HCT116 (cell line): ENCODE data around the gene ITGAL. TPM values are rescaled to one million over a fixed set of nuclear protein-coding genes. Genes with fewer than 3 reads are reported as not detected.

ENCODE experiments used
- ATAC-seq: fragments of 200-7000 bp; cut with Tn5 transposase; 2 replicates; pipeline ENCODE4 v1.9.1; 2020; ENCODE audit warnings: mild to moderate bottlenecking, moderate library complexity
- BruUV-seq: library from RNA; stranded (reverse); fragments of 400-500 nt; replicated peaks from 2 replicates; lab custom pipeline; 2021; lab: Mats Ljungman, UMichigan
- CTCF ChIA-PET: fragments of 300-600 bp; sonication (Branson Sonifier 250); formaldehyde crosslinking; loops from one replicate; lab custom pipeline; 2021; ENCODE audit warnings: antibody characterized with exemption; lab: Charles Lee
- POLR2A ChIA-PET: fragments of 300-600, 350-600 bp; sonication (Branson Sonifier 250); formaldehyde crosslinking; loops from one replicate; lab custom pipeline; 2021; ENCODE audit warnings: antibody characterized with exemption; lab: Charles Lee
- RAD21 ChIA-PET, 2 experiments: fragments of 300-600 bp; sonication (Branson Sonifier 250); formaldehyde crosslinking; loops; one replicate each; lab custom pipeline; 2023; ENCODE audit warnings: low total read pairs in 2 of 2; ENCODE audit not compliant: uncharacterized antibody in 2 of 2, unreplicated experiment in 2 of 2, low non-redundant PET in 1 of 2; lab: Charles Lee
- DNase-seq: peaks from one replicate; pipeline ENCODE4 v3.0.0-alpha.2; 2010; ENCODE audit warnings: low read depth, low spot score
- H2AFZ ChIP-seq: fragments of 200-600 bp; shearing (Covaris generic), sonication (generic); 2 replicates; pipeline ENCODE4 v1.6.1; 2017; ENCODE audit warnings: low read depth, mixed run types, mixed read lengths, antibody characterized with exemption, low read length; ENCODE audit not compliant: poor library complexity, severe bottlenecking
- H3K27ac ChIP-seq: 2 replicates; pipeline ENCODE4 v1.5.1; 2012; ENCODE audit warnings: low read depth, low read length
- H3K27me3 ChIP-seq: fragments of 200-600 bp; sonication (generic); 2 replicates; pipeline ENCODE4 v1.6.1; 2016; ENCODE audit warnings: mixed run types, low read length, mixed read lengths; ENCODE audit not compliant: insufficient read depth
- H3K36me3 ChIP-seq, 2 experiments: fragments of 200-500 bp in 1 of 2; fragments of 200-600 bp in 1 of 2; sonication (Bioruptor generic) in 1 of 2; sonication (generic) in 1 of 2; 2 replicates each; pipeline versions ENCODE4 v1.5.1 to v1.6.1; 2014 to 2016; ENCODE audit warnings: low read length in 2 of 2, inconsistent platforms in 1 of 2, mixed read lengths in 1 of 2, mixed run types in 1 of 2; ENCODE audit not compliant: insufficient read depth in 2 of 2, control insufficient read depth in 1 of 2
- H3K4me1 ChIP-seq, 2 experiments: fragments of 200-600 bp in 1 of 2; sonication (generic) in 1 of 2; 2 replicates each; pipeline versions ENCODE4 v1.5.1 to v1.6.1; 2012 to 2017; ENCODE audit warnings: low read length in 2 of 2, inconsistent platforms in 1 of 2, mild to moderate bottlenecking in 1 of 2, mixed read lengths in 1 of 2, mixed run types in 1 of 2, moderate library complexity in 1 of 2; ENCODE audit not compliant: insufficient read depth in 2 of 2, control insufficient read depth in 1 of 2
- H3K4me2 ChIP-seq: fragments of 200-600 bp; sonication (generic); 2 replicates; pipeline ENCODE4 v1.6.1; 2017; ENCODE audit warnings: mixed run types, low read length, mixed read lengths
- H3K4me3 ChIP-seq, 2 experiments: fragments of 200-600 bp in 1 of 2; sonication (generic) in 1 of 2; replicated peaks in 1 of 2; 2 replicates each; pipeline ENCODE4 v1.5.1; 2011 to 2016; ENCODE audit warnings: low read length in 2 of 2, control low read depth in 1 of 2, low read depth in 1 of 2, mild to moderate bottlenecking in 1 of 2, mixed read lengths in 1 of 2, mixed run types in 1 of 2
- H3K79me2 ChIP-seq: fragments of 200-600 bp; sonication (generic); 2 replicates; pipeline ENCODE4 v1.6.1; 2017; ENCODE audit warnings: mild to moderate bottlenecking, mixed run types, low read length, moderate library complexity, mixed read lengths; ENCODE audit not compliant: insufficient read depth
- H3K9ac ChIP-seq: fragments of 200-600 bp; sonication (generic); 2 replicates; pipeline ENCODE4 v1.6.1; 2016; ENCODE audit warnings: low read length, mixed read lengths
- H3K9me2 ChIP-seq: fragments of 200-600 bp; sonication (generic), shearing (Covaris generic); 2 replicates; pipeline ENCODE4 v1.6.1; 2017; ENCODE audit warnings: mixed run types, mild to moderate bottlenecking, moderate library complexity; ENCODE audit not compliant: insufficient read depth
- H3K9me3 ChIP-seq, 2 experiments: fragments of 200-500 bp in 1 of 2; fragments of 200-600 bp in 1 of 2; sonication (Bioruptor generic) in 1 of 2; sonication (generic) in 1 of 2; 2 replicates each; pipeline ENCODE4 v1.6.1; 2014 to 2017; ENCODE audit warnings: low read length in 2 of 2, mixed read lengths in 2 of 2, inconsistent platforms in 1 of 2, low read depth in 1 of 2, mild to moderate bottlenecking in 1 of 2, mixed run types in 1 of 2, moderate library complexity in 1 of 2; ENCODE audit not compliant: control insufficient read depth in 1 of 2, insufficient read depth in 1 of 2
- H4K20me1 ChIP-seq: fragments of 200-600 bp; sonication (generic), shearing (Covaris generic); 2 replicates; pipeline ENCODE4 v1.6.1; 2017; ENCODE audit warnings: mixed run types, mild to moderate bottlenecking, moderate library complexity; ENCODE audit not compliant: insufficient read depth
- ATF3 ChIP-seq: IDR thresholded peaks from 2 replicates; pipeline ENCODE4 v1.6.1; 2012
- CBX3 ChIP-seq: IDR thresholded peaks from 2 replicates; pipeline ENCODE4 v1.6.1; 2012; ENCODE audit warnings: low read depth
- CEBPB ChIP-seq: IDR thresholded peaks from 2 replicates; pipeline ENCODE4 v1.6.1; 2012; ENCODE audit warnings: low read depth
- CTCF ChIP-seq, 3 experiments: fragments of 200-600 bp in 1 of 3; sonication (generic) in 1 of 3; IDR thresholded peaks in 2 of 3; conservative IDR thresholded peaks in 1 of 3; 2 replicates each; pipeline ENCODE4 v1.5.1; 2012 to 2017; ENCODE audit warnings: low read depth in 2 of 3, low read length in 2 of 3, antibody characterized with exemption in 1 of 3, borderline replicate concordance in 1 of 3, control low read depth in 1 of 3, mild to moderate bottlenecking in 1 of 3, mixed read lengths in 1 of 3, mixed run types in 1 of 3, moderate library complexity in 1 of 3; ENCODE audit not compliant: insufficient read depth in 1 of 3
- ELF1 ChIP-seq: IDR thresholded peaks from 2 replicates; pipeline ENCODE4 v1.6.1; 2012; ENCODE audit warnings: low read depth, borderline replicate concordance
- JUND ChIP-seq: IDR thresholded peaks from 2 replicates; pipeline ENCODE4 v1.6.1; 2012
- MAX ChIP-seq: IDR thresholded peaks from 2 replicates; pipeline ENCODE4 v1.6.1; 2012
- POLR2AphosphoS5 ChIP-seq: IDR thresholded peaks from 2 replicates; pipeline ENCODE4 v1.6.1; 2011; ENCODE audit warnings: mild to moderate bottlenecking, low read depth, low read length, moderate library complexity
- REST ChIP-seq: IDR thresholded peaks from 2 replicates; pipeline ENCODE4 v1.6.1; 2012; ENCODE audit warnings: low read depth
- SRF ChIP-seq: IDR thresholded peaks from 2 replicates; pipeline ENCODE4 v1.6.1; 2012; ENCODE audit warnings: low read depth
- TCF7L2 ChIP-seq: IDR thresholded peaks from 2 replicates; pipeline ENCODE4 v1.7.0; 2011; ENCODE audit warnings: borderline replicate concordance, inconsistent platforms; ENCODE audit not compliant: insufficient read depth, insufficient read length; ENCODE audit errors: extremely low read depth
- ZFX ChIP-seq: fragments of 450-650 bp; IDR thresholded peaks from 2 replicates; pipeline ENCODE4 v1.6.1; 2017
- ZNF274 ChIP-seq: fragments of 200-500 bp; sonication (Bioruptor generic); IDR thresholded peaks from 2 replicates; pipeline ENCODE4 v1.6.1; 2014; ENCODE audit warnings: mild to moderate bottlenecking, low read depth, low read length, inconsistent platforms
- intact Hi-C: fragments of 100-400 bp; cut with micrococcal nuclease; formaldehyde crosslinking; loops from 2 replicates; pipeline ENCODE4 v1.10.0; 2022
- total RNA-seq: library from RNA; stranded (reverse); gene quantifications from one replicate; pipeline ENCODE4 v1.2.1, GENCODE V29; 2021; ENCODE audit not compliant: unreplicated experiment

Gene ITGAL
- total RNA-seq, 1 experiment from 2014 or later: 1.4 TPM

GRCh38 chr16:30535106-30535776, 62.7 kb downstream of the ITGAL start (continued):
- TF ChIP-seq REST: no peak
- no peak for TF ChIP-seq CTCF (IDR thresholded peaks at IDR 0.05 in 2 of 3, conservative IDR thresholded peaks at IDR 0.05 in 1 of 3; ENCODE audit: borderline replicate concordance in 1 of 3, insufficient read depth in 1 of 3, low read depth in 2 of 3, low read length in 2 of 3)
- no peak for TF ChIP-seq TCF7L2
- TF ChIP-seq JUND: no peak
- TF ChIP-seq MAX: peak; percentile 14; the same call in 1 of the 2 replicates

- Histone ChIP-seq H3K4me2 (peak overlapping the region; percentile 85), H3K4me1 (peaks cover 6 to 36% of the 10 kb centered on the region in 2 experiments; a peak in 3 of 4 replicates), H3K4me3 (peak overlapping the region; percentile 60 to 79), H3K9me3 (no peaks in the 10 kb centered on the region), H3K27me3 (no peaks in the 10 kb centered on the region), H3K36me3 (no peaks in the 10 kb centered on the region), H4K20me1 (no peaks in the 10 kb centered on the region), H3K27ac (peak overlapping the region; percentile 82), H2AFZ (no peak overlapping the region), H3K9ac (peak overlapping the region; percentile 78), H3K9me2 (no peaks in the 10 kb centered on the region), H3K79me2 (no peaks in the 10 kb centered on the region; the same call in 1 of the 2 replicates)
- peak; percentile 31 for DNase-seq
- BruUV-seq: no TSS peak
- ChIA-PET RAD21 (interaction anchor here (1.6 to 2.1 kb wide), 2 partner anchors 22 to 106 kb away, joined by 4 to 18 read pairs; partner anchors contain the start of gene DCTPP1 (in 1 of the 2)), CTCF (interaction anchor here (1.0 to 2.1 kb wide), 13 partner anchors 9 to 126 kb away, joined by 3 to 11 read pairs (median 4); partner anchors contain the start of genes DCTPP1, ZNF688 and ZNF764), POLR2A (interaction anchor here (1.1 to 2.7 kb wide), 6 partner anchors 9 to 106 kb away, joined by 3 to 20 read pairs (median 6); partner anchors contain the start of genes DCTPP1 and ZNF764)
- peak; percentile 63 for ATAC-seq
- intact Hi-C loops: no loop called here
- TF ChIP-seq ZNF274: no peak
- peak; percentile 41; the same call in 1 of the 2 replicates for TF ChIP-seq POLR2AphosphoS5
- no peak for TF ChIP-seq SRF
- no peak for TF ChIP-seq JUND
- TF ChIP-seq ZFX: no peak
- no peak for TF ChIP-seq ELF1
- no peak for TF ChIP-seq ATF3
- TF ChIP-seq CBX3: peak; percentile 49; the same call in 1 of the 2 replicates
- TF ChIP-seq REST: no peak
- TF ChIP-seq CEBPB: no peak
These were observed 63.2 kb downstream of the ITGAL start for GRCh38 chr16:30535777-30536190.
